Measurements from ENCODE around the gene KAT6B. TPM values are rescaled to one million over a fixed set of nuclear protein-coding genes. Genes with fewer than 3 reads are reported as not detected.

Gene KAT6B
- total RNA-seq, 1 donor from 2014 or later: 18.1 TPM

DNA sequence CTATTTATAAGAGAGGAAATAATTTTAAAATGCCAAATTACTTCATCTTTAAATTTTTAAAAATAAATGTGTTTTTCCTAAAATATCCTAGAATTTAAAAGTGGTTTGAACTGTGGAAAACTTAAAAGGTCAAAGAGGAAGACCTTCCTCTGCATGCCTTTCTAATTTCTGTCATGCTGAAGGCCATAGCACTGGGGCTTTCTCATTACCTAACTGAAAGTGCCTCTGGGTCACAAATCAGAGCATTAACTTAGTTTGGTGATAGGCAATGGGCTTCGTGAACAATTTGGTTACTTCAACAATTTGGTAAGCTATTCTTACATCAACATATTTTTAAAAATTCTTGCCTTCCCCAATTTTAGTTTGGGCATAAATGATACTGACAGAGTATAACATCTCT is 184.8 kb downstream of the KAT6B start:
- peaks cover 2% of the 10 kb centered on the region for H3K4me1 Mint-ChIP-seq (ENCODE audit: unreplicated experiment)
- TF ChIP-seq, protein P1, sequence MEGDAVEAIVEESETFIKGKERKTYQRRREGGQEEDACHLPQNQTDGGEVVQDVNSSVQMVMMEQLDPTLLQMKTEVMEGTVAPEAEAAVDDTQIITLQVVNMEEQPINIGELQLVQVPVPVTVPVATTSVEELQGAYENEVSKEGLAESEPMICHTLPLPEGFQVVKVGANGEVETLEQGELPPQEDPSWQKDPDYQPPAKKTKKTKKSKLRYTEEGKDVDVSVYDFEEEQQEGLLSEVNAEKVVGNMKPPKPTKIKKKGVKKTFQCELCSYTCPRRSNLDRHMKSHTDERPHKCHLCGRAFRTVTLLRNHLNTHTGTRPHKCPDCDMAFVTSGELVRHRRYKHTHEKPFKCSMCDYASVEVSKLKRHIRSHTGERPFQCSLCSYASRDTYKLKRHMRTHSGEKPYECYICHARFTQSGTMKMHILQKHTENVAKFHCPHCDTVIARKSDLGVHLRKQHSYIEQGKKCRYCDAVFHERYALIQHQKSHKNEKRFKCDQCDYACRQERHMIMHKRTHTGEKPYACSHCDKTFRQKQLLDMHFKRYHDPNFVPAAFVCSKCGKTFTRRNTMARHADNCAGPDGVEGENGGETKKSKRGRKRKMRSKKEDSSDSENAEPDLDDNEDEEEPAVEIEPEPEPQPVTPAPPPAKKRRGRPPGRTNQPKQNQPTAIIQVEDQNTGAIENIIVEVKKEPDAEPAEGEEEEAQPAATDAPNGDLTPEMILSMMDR (IDR thresholded peaks at IDR 0.05; ENCODE audit: unreplicated experiment): no peak
- H3K36me3 Mint-ChIP-seq (ENCODE audit: low read depth, unreplicated experiment): no peaks in the 10 kb centered on the region
- DNase-seq (ENCODE audit: low spot score): no peak
- no peak overlapping the region for H3K4me3 Mint-ChIP-seq (ENCODE audit: unreplicated experiment)
- H3K27me3 Mint-ChIP-seq (ENCODE audit: unreplicated experiment): peaks cover 3% of the 10 kb centered on the region
- no peaks in the 10 kb centered on the region for H3K9me3 Mint-ChIP-seq (ENCODE audit: unreplicated experiment)
- H3K27ac Mint-ChIP-seq (ENCODE audit: unreplicated experiment): no peak overlapping the region

DNA sequence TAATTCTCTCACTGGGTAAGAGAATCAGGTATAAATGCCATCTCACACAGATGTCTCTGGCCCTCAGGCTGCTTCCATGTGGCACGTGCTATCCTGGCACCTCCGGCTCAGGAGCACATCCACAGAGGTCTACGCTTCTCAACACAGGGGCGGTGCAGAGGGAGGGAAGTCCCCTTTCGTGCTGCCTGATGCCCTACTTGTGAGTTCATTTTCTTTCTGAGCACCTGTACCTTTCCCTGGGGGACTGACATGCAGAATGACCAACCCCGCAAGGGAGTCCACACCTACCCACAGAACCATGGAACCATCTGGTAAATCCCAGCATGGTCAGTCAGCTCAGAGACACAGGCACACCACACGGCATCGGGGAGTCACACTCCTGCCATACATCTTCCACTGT is 186.1 kb downstream of the KAT6B start:
- Mint-ChIP-seq H3K36me3 (ENCODE audit: low read depth, unreplicated experiment) (no peaks in the 10 kb centered on the region), H3K4me3 (ENCODE audit: unreplicated experiment) (no peak overlapping the region), H3K27me3 (ENCODE audit: unreplicated experiment) (peaks cover 3% of the 10 kb centered on the region), H3K4me1 (ENCODE audit: unreplicated experiment) (peaks cover 2% of the 10 kb centered on the region), H3K27ac (ENCODE audit: unreplicated experiment) (no peak overlapping the region), H3K9me3 (ENCODE audit: unreplicated experiment) (no peaks in the 10 kb centered on the region)
- TF ChIP-seq, protein P1 (IDR thresholded peaks at IDR 0.05; ENCODE audit: unreplicated experiment): no peak
- DNase-seq (ENCODE audit: low spot score): no peak

DNA sequence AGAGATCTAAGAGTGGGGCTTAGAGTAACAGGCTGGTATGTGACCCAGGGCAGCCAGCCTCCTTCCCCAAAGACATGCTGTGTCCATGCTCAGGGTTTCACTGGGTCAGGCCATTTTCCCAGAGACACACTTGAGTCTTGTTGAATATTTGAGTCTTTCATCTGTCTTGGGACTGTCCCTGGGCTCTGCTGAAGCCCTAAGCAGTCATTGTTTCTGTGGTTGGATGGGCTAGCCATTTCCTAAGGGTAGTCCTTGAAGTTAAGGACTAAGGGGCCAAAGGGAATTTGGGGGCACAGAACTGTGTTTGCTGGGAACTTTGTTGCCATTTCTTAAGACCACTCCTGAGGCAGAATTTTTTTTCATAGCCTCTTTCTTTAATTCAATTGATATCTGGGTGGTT is 186.6 kb downstream of the KAT6B start:
- TF ChIP-seq, protein P1 (IDR thresholded peaks at IDR 0.05; ENCODE audit: unreplicated experiment): no peak
- no peaks in the 10 kb centered on the region for H3K9me3 Mint-ChIP-seq (ENCODE audit: unreplicated experiment)
- H3K27ac Mint-ChIP-seq (ENCODE audit: unreplicated experiment): no peak overlapping the region
- no peak for DNase-seq (ENCODE audit: low spot score)
- peaks cover 3% of the 10 kb centered on the region for H3K27me3 Mint-ChIP-seq (ENCODE audit: unreplicated experiment)
- no peaks in the 10 kb centered on the region for H3K36me3 Mint-ChIP-seq (ENCODE audit: low read depth, unreplicated experiment)
- H3K4me3 Mint-ChIP-seq (ENCODE audit: unreplicated experiment): no peak overlapping the region
- peaks cover 2% of the 10 kb centered on the region for H3K4me1 Mint-ChIP-seq (ENCODE audit: unreplicated experiment)

DNA sequence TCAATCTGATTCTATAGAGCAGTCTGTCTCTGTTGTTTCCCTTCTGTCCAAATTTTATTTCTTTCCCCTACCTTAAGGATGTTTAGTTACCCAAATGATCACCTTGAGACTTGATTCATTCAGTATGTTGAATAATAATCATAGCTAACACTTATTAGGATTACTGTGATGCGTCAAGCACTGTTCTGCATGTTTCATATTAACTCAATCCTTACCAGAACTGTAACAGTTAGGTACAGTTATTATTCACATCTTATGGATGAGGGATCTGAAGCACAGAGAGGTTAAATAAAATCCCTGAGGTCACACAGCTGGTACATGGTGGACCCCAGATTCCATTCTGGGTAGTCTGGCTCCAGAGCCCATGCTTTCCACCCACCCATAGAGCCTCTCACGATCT is 187.1 kb downstream of the KAT6B start:
- no peak for DNase-seq (ENCODE audit: low spot score)

DNA sequence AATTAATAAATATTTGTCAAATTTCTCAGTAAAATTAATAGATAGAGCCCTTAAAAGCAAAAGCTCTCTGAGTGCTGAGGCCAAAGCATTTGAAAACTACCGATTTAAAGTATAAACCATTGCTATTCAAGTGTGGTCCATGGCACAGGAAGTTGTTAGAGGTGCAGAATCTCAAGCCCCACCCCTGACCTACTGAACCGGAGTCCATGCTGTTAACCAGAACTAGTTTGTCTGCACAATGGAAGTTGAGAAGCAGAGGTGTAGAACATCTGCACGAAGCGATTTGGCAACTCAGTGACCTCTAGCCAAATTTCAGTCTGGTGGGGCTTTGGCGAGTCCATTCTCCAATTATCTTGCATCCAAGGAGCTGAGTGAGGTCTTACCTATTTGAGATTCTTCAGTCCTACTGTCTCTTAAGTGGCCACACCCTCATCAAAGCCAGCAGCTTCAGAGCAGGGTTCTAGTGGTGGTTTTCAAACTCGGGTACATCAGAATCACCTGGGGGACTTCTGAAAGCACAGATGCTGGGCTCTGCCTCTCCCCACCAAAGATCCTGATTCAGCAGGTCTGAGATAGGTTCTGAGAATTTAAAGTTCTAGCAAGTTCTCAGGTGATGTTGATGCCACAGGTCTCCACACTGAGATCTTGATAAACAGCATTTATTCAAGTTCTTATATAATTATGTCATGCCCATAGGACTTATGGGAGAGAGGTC is 188.3 kb downstream of the KAT6B start:
- Mint-ChIP-seq H3K4me1 (ENCODE audit: unreplicated experiment) (peaks cover 4% of the 10 kb centered on the region), H3K9me3 (ENCODE audit: unreplicated experiment) (no peaks in the 10 kb centered on the region), H3K27ac (ENCODE audit: unreplicated experiment) (no peak overlapping the region), H3K27me3 (ENCODE audit: unreplicated experiment) (peaks cover 3% of the 10 kb centered on the region), H3K36me3 (ENCODE audit: low read depth, unreplicated experiment) (no peaks in the 10 kb centered on the region), H3K4me3 (ENCODE audit: unreplicated experiment) (no peak overlapping the region)
- DNase-seq (ENCODE audit: low spot score): no peak
- TF ChIP-seq, protein P1 (IDR thresholded peaks at IDR 0.05; ENCODE audit: unreplicated experiment): no peak

More for the DNA sequence above, 187.1 kb downstream of the KAT6B start:
- Mint-ChIP-seq H3K9me3 (ENCODE audit: unreplicated experiment) (no peaks in the 10 kb centered on the region), H3K27ac (ENCODE audit: unreplicated experiment) (no peak overlapping the region), H3K36me3 (ENCODE audit: low read depth, unreplicated experiment) (no peaks in the 10 kb centered on the region), H3K27me3 (ENCODE audit: unreplicated experiment) (peaks cover 3% of the 10 kb centered on the region), H3K4me1 (ENCODE audit: unreplicated experiment) (peaks cover 2% of the 10 kb centered on the region), H3K4me3 (ENCODE audit: unreplicated experiment) (no peak overlapping the region)
- TF ChIP-seq, protein P1 (IDR thresholded peaks at IDR 0.05; ENCODE audit: unreplicated experiment): no peak

All from endothelial cell (in vitro differentiated cells).